MM.1S (cell line): ENCODE results near the gene RIOK2.

Experiments used
- DNase-seq: peaks from one replicate; pipeline ENCODE4 v3.0.0-alpha.2; 2015
- H2AFZ ChIP-seq: fragments of 300-600 bp; sonication (generic); 2 replicates; pipeline ENCODE4 v1.6.0; 2016; ENCODE audit warnings: antibody characterized with exemption, low read length
- H3F3A ChIP-seq: fragments of 300-600 bp; sonication (generic); 2 replicates; pipeline ENCODE4 v1.6.1; 2016; ENCODE audit warnings: mild to moderate bottlenecking, antibody characterized with exemption, low read length, moderate library complexity, mixed read lengths; ENCODE audit not compliant: insufficient read depth
- H3K27ac ChIP-seq: fragments of 300-600 bp; sonication (generic); 2 replicates; pipeline ENCODE4 v1.5.1; 2016; ENCODE audit warnings: mild to moderate bottlenecking, low read length
- H3K27me3 ChIP-seq: fragments of 300-600 bp; sonication (generic); replicated peaks from 2 replicates; pipeline ENCODE4 v1.6.0; 2016; ENCODE audit warnings: low read length; ENCODE audit not compliant: insufficient read depth
- H3K36me3 ChIP-seq: fragments of 300-600 bp; sonication (generic); replicated peaks from 2 replicates; pipeline ENCODE4 v1.6.1; 2016; ENCODE audit warnings: mild to moderate bottlenecking, low read length, mixed read lengths; ENCODE audit not compliant: insufficient read depth
- H3K4me1 ChIP-seq: fragments of 300-600 bp; sonication (generic); 2 replicates; pipeline ENCODE4 v1.6.1; 2016; ENCODE audit warnings: low read length, mixed read lengths
- H3K4me2 ChIP-seq: fragments of 300-600 bp; sonication (generic); 2 replicates; pipeline ENCODE4 v1.6.0; 2016; ENCODE audit warnings: low read depth, low read length
- H3K4me3 ChIP-seq: fragments of 300-600 bp; sonication (generic); 2 replicates; pipeline ENCODE4 v1.5.1; 2016; ENCODE audit warnings: low read length, mixed read lengths
- H3K79me2 ChIP-seq: fragments of 300-600 bp; sonication (generic); 2 replicates; pipeline ENCODE4 v1.6.1; 2016; ENCODE audit warnings: mixed run types, low read length, mixed read lengths
- H3K9ac ChIP-seq: fragments of 300-600 bp; sonication (generic); 2 replicates; pipeline ENCODE4 v1.6.1; 2016; ENCODE audit warnings: low read length, mixed read lengths
- H3K9me2 ChIP-seq: fragments of 300-600 bp; sonication (generic); replicated peaks from 2 replicates; pipeline ENCODE4 v1.6.1; 2016; ENCODE audit warnings: mild to moderate bottlenecking, low read length, mixed read lengths; ENCODE audit not compliant: insufficient read depth
- H3K9me3 ChIP-seq: fragments of 300-600 bp; sonication (generic); replicated peaks from 2 replicates; pipeline ENCODE4 v1.6.1; 2016; ENCODE audit warnings: mild to moderate bottlenecking, low read length, mixed read lengths; ENCODE audit not compliant: insufficient read depth
- H4K20me1 ChIP-seq: fragments of 300-600 bp; sonication (generic); 2 replicates; pipeline ENCODE4 v1.6.1; 2016; ENCODE audit warnings: mild to moderate bottlenecking, low read length, moderate library complexity, mixed read lengths; ENCODE audit not compliant: insufficient read depth
- CTCF ChIP-seq: fragments of 300-600 bp; sonication (generic); IDR thresholded peaks from 2 replicates; pipeline ENCODE4 v1.5.1; 2016; ENCODE audit warnings: antibody characterized with exemption, low read length, mixed read lengths
- EZH2 ChIP-seq: fragments of 300-600 bp; sonication (generic); optimal IDR thresholded peaks from 2 replicates; pipeline ENCODE3; 2017; ENCODE audit warnings: low read depth, mild to moderate bottlenecking, antibody characterized with exemption, low read length, mixed read lengths
- EZH2phosphoT487 ChIP-seq: fragments of 300-600 bp; sonication (generic); IDR thresholded peaks from 2 replicates; pipeline ENCODE4 v1.6.1; 2018; ENCODE audit warnings: antibody characterized with exemption, low read length

The RIOK2 gene

GRCh38 chr5:97112230-97112629 is 70.8 kb downstream of the RIOK2 start:
- H3F3A ChIP-seq, result no peaks in the 10 kb centered on the region
- no peaks in the 10 kb centered on the region for H4K20me1 ChIP-seq
- TF ChIP-seq CTCF (no peak), EZH2 (no peak), EZH2phosphoT487 (no peak)
- no peak overlapping the region for H3K9ac ChIP-seq
- H3K36me3 ChIP-seq, result no peaks in the 10 kb centered on the region
- H3K4me3 ChIP-seq, result no peak overlapping the region
- no peaks in the 10 kb centered on the region for H3K4me1 ChIP-seq
- no peak for DNase-seq
- H3K4me2 ChIP-seq, result no peak overlapping the region
- no peaks in the 10 kb centered on the region for H3K79me2 ChIP-seq
- no peaks in the 10 kb centered on the region for H3K9me2 ChIP-seq
- H3K27ac ChIP-seq, result no peak overlapping the region
- H3K27me3 ChIP-seq, result no peaks in the 10 kb centered on the region
- no peak overlapping the region for H2AFZ ChIP-seq
- H3K9me3 ChIP-seq, result no peaks in the 10 kb centered on the region

DNA sequence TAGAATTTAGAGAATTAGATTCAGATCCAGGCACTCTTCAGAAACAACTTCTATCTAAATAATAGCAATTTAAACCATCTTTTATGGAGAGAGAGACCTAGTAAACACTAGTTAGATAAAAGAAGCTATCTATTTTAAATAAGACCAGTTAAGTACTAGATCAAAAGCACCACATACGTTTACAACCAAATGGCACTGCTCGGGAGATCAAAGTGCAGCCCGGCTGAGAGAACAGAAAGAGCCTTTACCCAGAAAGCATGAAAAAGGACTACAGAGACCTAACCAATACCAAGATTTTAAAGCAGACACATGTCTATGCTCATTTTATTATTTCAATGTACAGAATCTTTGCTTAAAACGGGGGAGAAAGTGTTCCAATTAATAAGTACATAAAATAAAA is 71.4 kb downstream of the RIOK2 start:
- H2AFZ ChIP-seq, result no peak overlapping the region
- H3K79me2 ChIP-seq, result no peaks in the 10 kb centered on the region
- no peak overlapping the region for H3K4me2 ChIP-seq
- no peaks in the 10 kb centered on the region for H3F3A ChIP-seq
- H3K4me3 ChIP-seq, result no peak overlapping the region
- H4K20me1 ChIP-seq, result no peaks in the 10 kb centered on the region
- TF ChIP-seq EZH2, result no peak
- no peak for TF ChIP-seq CTCF
- TF ChIP-seq EZH2phosphoT487, result no peak
- no peaks in the 10 kb centered on the region for H3K9me3 ChIP-seq
- no peak overlapping the region for H3K9ac ChIP-seq
- H3K36me3 ChIP-seq, result no peaks in the 10 kb centered on the region
- H3K27ac ChIP-seq, result no peak overlapping the region
- no peaks in the 10 kb centered on the region for H3K4me1 ChIP-seq
- no peaks in the 10 kb centered on the region for H3K27me3 ChIP-seq
- DNase-seq, result no peak
- no peaks in the 10 kb centered on the region for H3K9me2 ChIP-seq

GRCh38 chr5:97111004-97111403 is 72.0 kb downstream of the RIOK2 start:
- Histone ChIP-seq H3K4me2 (no peak overlapping the region), H4K20me1 (no peaks in the 10 kb centered on the region), H3K4me1 (no peaks in the 10 kb centered on the region), H3K36me3 (no peaks in the 10 kb centered on the region), H3K9me3 (no peaks in the 10 kb centered on the region), H3K79me2 (no peaks in the 10 kb centered on the region), H3K27ac (no peak overlapping the region), H3K9ac (no peak overlapping the region), H3K9me2 (no peaks in the 10 kb centered on the region), H3K4me3 (no peak overlapping the region), H3K27me3 (no peaks in the 10 kb centered on the region), H3F3A (no peaks in the 10 kb centered on the region), H2AFZ (no peak overlapping the region)
- TF ChIP-seq CTCF (no peak), EZH2phosphoT487 (no peak), EZH2 (no peak)
- DNase-seq, result no peak
